ENCODE measurements around the gene TEKT2.

TEKT2 gene

DNA sequence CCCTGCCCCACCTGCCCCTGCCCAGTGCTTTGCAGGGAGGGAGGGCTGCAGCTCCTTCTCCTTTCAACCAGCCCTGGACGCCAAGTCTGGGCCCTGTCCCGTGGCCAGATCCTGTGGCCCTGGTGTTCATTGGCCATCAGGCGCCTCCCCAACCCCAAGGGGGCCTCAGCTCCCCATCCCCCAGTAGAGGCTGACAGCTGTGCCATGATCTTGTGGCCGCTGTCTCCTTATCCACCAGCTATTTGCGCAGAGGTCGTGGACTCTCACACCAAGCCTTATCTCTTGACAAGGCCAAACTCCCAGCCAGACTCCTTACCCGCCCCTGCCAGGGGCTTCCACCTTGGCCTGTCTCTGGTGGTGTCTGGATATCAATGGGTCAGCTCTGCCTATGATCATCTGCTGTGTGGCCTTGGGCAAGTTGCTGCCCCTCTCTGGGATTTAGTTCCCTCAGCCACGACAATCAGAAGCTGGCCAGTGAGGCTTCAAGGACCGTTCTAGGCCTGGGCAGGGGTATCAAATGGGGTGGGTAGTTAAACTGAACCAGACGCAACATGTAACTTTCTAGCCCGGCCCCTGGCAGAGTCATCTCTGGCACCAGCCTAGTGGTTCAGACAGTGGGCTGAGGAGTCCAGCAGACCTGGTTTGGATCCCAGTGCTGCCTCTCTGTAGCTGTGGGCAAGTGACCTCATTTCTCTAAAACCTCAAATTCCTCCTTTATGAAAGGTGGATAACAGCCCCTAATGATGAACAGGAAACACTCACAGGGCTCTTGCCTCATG lies 44.4 kb downstream of the TEKT2 start:
- DNase-seq (ENCODE audit: low spot score) = peak; percentile 54
- FAIRE-seq = peak; percentile 5

DNA sequence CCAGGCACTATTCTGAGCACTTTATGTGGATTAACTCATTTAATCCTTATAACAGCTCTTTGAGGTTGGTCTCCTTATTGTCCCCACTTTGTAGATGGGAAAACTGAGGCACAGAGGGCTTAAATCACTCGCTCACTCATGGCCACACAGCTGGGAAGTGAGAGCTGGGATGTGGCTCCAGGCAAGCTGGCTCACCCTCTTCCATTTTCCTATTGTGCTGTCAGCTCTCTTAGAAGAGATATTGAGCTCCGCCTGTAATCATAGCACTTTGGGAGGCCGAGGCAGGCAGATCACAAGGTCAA lies 45.0 kb downstream of the TEKT2 start:
- DNase-seq (ENCODE audit: low spot score) (no peak), FAIRE-seq (no peak)

DNA sequence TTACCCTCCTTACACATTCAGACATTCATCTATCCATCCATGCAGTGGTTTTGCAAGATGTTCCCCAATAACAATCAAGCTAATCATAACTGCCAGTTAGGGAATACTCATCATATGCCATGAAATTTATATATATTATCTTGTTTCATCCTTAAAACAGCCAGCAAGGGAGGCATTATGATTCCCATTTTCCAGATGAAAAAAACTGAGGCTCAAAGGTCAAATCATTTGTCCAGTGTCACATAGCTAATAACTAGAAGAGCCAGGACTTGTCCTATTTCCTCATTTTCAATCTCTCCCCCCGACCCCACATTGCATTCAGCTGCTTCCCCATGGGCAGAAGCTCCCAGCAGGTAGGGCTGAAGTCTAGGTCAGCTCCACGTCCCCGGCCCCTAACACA lies 48.1 kb downstream of the TEKT2 start:
- DNase-seq (ENCODE audit: low spot score) = no peak
- no peak for FAIRE-seq

DNA sequence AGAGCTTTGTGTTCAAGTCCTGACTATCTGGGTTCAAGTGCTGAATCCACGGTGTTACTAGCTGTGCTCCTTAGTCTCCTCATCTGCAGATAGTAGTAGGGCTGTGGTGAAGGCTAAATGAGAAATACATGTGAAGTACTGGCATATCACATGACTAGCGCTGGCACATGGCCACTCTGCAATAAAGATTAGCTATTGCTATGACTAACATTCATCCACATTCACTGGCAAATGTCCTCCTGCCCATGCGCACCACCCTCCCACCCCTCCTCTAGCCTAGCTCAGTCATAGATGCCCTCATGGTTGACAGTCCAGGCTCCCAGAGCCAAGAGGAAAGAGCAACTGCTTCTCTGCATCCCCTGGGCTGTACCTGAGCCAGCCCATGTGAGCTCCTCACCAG lies 49.6 kb downstream of the TEKT2 start:
- peak; percentile 97 for FAIRE-seq
- DNase-seq (ENCODE audit: low spot score) = peak; percentile 82

DNA sequence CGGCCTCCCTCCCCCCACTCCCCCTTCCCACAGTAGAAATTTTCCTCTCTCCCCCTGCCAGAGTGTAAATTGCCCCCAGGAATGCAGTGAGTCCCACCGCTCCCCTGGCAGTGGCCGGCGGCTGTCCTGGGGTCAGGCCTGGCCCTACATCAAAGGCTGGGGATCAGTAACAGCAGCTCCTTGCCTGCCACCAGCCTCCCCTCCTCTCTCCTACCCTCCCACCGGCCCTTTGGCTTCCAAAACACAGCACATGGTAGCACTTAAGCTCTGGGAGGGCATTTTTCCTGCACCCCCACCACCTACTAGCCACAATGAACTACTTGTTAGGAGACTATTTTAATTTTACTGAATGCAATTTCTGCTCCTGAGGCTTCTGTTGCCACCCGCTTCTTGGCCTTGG lies 50.1 kb downstream of the TEKT2 start:
- FAIRE-seq = no peak
- no peak for DNase-seq (ENCODE audit: low spot score)

DNA sequence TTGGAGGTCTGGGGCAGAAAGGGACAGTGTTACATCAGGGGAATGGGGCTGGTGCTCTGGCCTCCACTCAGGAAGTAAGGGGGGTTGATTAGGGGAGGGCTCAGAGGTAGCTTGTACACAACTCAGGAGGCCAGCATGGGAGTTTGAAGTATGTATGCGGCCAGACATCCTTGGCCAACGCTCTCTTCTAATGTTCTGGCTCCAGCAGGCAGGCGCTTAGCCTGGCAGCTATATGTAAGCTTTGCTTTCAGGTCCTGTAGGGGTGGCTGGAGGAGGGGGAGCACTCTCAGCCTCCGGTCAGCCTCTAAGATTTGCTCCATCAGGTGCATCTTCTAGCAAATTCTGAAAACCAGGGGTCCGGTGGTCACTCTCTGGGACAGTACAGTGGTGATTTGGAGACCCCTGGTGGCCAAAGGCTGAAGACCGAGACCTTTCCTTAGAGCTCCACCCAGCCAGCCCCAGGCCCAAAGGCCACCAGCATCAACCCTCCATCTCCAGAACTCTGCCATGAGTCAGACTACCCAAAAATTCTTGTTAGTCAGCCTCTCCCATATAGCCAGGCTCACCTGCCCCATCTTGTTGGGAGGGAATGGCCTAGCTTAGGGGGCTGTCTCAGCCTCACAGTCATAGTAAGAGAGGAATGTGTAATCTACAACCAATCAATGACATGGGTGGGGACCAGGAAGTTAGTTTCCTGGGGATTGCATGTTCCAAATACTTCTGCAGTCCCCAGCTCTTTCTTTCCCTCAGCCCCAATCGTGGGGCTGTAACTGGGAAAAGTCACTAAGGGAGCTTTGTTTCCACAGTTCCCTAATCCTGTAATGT lies 50.8 kb downstream of the TEKT2 start:
- DNase-seq (ENCODE audit: low spot score) (peak; percentile 57), FAIRE-seq (no peak)

DNA sequence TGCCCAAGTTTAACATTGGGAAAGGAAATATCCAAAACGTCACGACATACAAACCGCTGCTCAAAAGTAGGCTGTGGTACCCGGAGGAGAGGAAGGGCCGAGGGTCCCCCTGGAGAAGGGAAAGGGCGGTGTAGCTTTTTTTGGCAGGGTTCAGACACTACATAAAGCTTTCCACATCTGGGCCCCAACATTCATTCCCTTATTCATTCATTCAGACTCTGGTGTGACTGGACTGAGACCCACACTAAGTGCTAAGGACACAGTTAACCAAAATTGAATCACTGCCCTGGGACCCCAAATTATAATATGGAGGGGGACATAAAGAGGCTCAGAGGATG lies 51.4 kb downstream of the TEKT2 start:
- no peak for FAIRE-seq

DNA sequence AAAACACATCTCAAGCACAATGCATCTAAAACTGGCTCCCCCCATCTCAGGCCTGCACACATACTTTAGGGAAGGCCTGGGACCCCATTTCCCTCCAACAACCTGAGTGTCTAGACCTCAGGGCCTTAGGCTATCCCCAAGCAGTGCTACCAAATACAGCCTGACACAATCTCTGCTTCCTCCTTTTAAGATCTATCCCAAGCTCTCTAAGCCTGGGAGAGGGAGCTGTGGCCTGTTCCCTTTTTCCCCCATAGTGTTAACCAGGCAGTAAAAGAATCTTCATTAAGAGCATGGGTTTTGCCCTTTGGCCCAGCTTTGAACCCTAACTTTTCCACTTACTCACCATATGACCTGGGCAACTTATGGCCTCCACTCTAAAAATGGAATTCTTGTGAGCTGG lies 51.9 kb downstream of the TEKT2 start:
- FAIRE-seq (no peak), DNase-seq (ENCODE audit: low spot score) (no peak)

More for the DNA sequence above, 51.4 kb downstream of the TEKT2 start:
- DNase-seq (ENCODE audit: low spot score) = no peak

DNA sequence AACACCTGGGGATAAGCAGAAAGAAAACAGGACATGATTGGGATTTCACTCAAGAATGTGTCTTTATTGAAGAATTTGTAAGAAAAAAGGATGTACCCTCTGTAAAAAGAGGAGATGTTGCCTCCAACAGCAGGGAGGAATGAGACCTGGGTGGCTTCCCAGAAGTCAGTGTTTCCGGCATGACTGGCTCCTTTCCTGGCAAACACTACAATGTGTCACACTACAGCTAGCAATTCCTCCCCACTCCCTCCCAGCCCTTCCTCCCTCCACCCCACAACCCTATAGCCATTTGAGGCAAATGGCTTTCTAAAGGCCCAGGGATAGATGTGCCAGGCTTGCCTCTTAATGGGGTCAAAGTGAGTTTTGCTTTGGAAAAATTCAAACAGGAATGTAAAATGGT lies 52.6 kb downstream of the TEKT2 start:
- FAIRE-seq (no peak), DNase-seq (ENCODE audit: low spot score) (no peak)

DNA sequence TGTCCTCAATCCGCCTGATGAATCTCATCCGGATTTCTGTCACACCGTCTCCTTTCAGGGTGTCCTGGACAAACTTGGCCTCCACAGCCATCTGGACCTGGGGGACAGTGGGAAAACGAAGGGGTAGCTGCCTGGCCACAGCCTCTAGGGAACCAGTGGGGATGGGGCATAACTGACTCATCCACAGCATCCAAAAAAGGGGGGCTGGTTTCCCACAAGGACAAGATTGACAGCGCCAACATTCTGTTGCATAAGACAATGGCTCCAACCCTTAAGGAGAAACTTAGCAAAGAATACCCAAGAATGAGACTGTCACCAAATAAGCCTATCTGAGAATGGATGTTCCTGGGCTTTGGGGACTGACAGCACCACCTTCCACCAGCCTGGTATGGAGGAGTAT lies 53.3 kb downstream of the TEKT2 start:
- FAIRE-seq (no peak), DNase-seq (ENCODE audit: low spot score) (no peak)

DNA sequence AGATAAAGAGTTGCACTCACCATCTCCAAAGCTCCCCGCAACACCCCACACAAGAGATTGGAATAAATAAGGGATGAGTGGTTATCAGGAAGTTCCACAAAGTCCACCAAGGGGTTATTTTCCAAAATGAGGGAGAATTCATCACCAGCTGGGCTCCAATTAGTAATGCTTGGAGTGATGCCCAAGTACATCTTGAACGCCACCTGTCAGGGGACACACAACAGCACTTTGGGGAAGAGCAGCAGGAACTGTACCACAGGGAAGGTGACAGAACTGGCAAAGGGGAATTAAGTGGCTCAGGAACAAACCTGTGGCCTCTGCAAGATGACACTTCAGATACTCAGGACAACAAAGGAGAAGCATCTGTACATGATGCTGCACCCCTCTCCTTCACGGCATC lies 53.9 kb downstream of the TEKT2 start:
- FAIRE-seq = no peak
- no peak for DNase-seq (ENCODE audit: low spot score)

Data from urothelium cell line (cell line).